Measurements from ENCODE around the gene OLFML1.

- no peak for TF ChIP-seq CTCF (IDR thresholded peaks at IDR 0.05)
- no peak for TF ChIP-seq POLR2A (IDR thresholded peaks at IDR 0.05)
- no peak for TF ChIP-seq EP300 (IDR thresholded peaks at IDR 0.05)
Observed at GRCh38 chr11:7486781-7487140, 1.5 kb downstream of the OLFML1 start.

All from tibial nerve (tissue), 4 donors.